AG20443 (cell line): ENCODE results near the gene BMP10.

ENCODE experiments used
- DNase-seq: peaks from one replicate; pipeline ENCODE4 v3.0.0; 2012; ENCODE audit warnings: low spot score, mixed read lengths

The BMP10 gene, protein sequence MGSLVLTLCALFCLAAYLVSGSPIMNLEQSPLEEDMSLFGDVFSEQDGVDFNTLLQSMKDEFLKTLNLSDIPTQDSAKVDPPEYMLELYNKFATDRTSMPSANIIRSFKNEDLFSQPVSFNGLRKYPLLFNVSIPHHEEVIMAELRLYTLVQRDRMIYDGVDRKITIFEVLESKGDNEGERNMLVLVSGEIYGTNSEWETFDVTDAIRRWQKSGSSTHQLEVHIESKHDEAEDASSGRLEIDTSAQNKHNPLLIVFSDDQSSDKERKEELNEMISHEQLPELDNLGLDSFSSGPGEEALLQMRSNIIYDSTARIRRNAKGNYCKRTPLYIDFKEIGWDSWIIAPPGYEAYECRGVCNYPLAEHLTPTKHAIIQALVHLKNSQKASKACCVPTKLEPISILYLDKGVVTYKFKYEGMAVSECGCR

GRCh38 chr2:68871159-68871764 lies at the start of gene BMP10:
TSS of gene BMP10 (minus strand) at chr2:68871397. CDS start at chr2:68871358, 39 bp downstream.
- no peak for DNase-seq

DNA sequence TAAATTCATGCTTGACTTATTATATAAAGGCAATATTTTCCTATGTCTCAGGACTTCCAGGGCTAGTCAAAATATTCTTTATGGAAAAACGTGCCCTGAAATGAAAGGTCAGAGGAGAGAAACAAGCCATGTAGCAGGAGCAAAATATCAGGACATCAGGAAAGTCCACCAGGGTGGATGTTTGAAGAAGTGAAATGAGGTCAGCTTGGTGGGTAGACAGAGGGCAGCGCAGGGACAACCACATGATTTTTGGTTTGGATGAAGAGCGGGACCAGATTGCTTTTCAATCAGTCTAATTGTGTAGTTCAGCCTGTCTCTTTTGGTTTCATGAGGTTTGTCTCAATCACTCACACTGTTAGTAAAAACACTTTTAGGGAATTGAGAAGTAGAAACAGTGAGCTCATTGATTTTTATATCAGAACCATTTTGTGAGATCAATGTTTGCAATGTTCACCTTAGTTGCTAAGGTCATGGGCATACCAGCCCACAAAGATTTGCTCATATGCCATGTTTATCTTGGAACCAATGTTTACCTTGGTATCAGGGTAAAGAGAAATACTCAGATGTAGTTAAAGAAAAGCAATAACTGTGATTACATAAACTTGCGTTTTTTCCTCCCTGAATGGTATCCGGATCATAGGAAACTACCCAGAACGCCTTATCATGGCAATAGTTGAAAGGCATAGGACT lies 49.4 kb upstream of the BMP10 start:
- no peak for DNase-seq

GRCh38 chr2:68918497-68918896 lies 47.3 kb upstream of the BMP10 start:
- DNase-seq: peak; percentile 2

- peak; percentile 1 for DNase-seq
Observed at GRCh38 chr2:68917034-68917718, 46.0 kb upstream of the BMP10 start.

DNA sequence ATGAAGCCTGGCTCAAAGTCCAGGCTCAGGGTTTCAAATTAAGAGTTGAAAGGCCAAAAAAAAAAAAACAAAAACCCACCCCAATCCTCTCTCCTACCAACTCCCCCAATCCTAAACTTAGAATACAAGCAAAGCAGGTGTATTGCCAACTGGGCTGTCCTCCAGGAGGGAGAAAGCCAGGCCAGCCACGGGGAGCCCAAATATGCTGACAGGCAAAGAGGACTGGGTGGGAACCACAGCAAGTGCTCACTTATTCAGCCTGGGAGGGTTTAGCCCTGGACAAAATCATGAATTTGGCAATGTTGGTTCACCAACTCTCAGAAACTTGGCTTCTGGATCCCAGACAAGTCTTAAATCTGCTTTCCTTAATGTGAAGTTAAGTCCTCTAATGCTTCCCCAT lies 45.0 kb upstream of the BMP10 start:
- DNase-seq: no peak

GRCh38 chr2:68915393-68915792 lies 44.2 kb upstream of the BMP10 start:
- DNase-seq: no peak

- DNase-seq: no peak
Observed at GRCh38 chr2:68913359-68913758, 42.2 kb upstream of the BMP10 start.

DNA sequence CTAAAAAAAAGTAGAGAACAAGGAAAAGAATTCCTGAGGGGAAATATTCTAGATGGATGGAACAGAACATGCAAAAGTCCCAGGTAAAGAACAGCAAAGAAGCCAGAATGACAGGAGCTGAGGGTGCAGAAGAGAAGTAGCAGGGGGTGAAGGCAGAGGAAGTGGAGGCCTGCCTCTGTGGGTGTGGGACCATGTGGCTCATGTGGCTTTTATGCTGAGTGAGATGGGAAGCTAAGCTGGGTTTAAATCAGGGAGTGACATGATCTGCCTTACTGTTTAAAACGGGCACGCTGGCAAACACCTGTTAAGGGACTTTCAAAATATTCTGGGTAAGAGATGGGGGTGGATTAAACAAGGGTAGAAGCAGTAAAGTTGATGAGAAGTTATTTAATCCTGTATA lies 41.5 kb upstream of the BMP10 start:
- no peak for DNase-seq

DNA sequence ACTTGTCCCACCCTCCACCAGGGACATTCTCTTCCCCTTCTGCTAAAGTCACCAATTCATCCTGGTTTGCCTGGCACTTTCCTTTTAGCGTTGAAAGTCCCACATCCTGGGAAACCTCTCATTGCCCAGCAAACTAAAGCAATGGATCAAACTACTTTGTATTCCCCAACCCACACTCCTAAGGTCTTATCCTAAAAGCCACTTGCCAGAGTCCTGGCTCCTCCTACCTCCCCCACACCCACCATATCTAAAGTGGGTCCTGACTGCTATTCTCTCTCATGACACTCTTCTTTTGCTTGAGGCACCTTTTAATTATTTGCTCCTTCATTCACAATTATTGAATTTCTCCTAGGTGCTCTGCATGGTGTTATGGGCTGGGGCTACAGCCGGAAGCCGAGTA lies 40.9 kb upstream of the BMP10 start:
- DNase-seq: no peak

GRCh38 chr2:68911709-68912108 lies 40.5 kb upstream of the BMP10 start:
- no peak for DNase-seq

- DNase-seq: no peak
Observed at GRCh38 chr2:68911246-68911645, 40.0 kb upstream of the BMP10 start.

GRCh38 chr2:68909793-68910674 lies 38.8 kb upstream of the BMP10 start:
- peak; percentile 74 for DNase-seq

GRCh38 chr2:68908392-68908970 lies 37.3 kb upstream of the BMP10 start:
- DNase-seq: peak; percentile 83

GRCh38 chr2:68907920-68908253 lies 36.7 kb upstream of the BMP10 start:
- no peak for DNase-seq

DNA sequence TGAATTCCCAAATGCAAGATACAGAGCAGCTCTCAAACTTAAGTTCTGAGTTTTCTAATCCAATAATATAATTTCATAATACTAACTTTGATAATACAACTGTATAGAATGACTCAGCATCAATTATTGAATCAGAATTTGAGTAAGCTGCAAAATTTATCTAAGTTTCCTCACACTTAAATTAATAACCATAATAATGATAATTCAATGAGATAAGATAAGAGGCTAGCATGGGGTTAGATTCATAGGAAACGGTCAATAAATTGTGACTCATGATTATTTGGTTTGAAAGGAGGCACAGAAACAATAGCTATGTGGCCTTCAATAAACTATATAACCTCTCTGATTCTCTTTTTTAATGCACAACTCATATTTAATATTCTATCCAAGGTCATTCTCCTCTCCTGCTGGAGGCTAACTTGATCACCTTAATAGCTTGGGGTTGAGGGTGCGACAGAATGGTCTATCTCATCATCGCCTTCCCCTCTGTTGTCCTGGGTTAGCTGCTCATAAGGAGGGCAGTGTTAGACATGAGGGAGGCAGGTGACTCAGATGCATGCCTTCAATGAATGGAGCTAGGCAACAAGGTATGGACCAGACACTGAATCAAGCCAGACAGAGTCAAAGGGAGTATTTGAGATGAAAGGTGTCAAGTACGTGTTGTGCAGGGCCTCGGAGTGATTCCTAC lies 36.2 kb upstream of the BMP10 start:
- no peak for DNase-seq

DNA sequence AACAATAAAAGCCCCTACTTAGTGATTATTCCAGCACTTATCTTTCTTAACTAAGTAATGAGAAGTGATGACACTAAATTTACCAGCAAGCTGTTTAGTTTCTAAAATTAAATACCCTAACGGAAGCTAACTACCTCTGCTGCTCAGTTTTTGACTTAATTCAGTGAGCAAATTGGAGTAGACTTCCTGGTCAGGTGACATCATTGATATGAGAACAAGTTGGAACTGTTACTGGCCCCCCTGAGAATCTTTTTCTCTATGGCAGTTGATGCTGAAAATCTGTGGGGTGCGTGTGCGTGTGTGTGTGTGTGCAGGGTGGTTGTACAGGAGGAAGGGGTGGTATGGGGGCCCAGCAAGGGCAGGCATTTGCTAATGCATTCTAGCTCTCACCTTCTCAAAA lies 35.5 kb upstream of the BMP10 start:
- DNase-seq: no peak

DNA sequence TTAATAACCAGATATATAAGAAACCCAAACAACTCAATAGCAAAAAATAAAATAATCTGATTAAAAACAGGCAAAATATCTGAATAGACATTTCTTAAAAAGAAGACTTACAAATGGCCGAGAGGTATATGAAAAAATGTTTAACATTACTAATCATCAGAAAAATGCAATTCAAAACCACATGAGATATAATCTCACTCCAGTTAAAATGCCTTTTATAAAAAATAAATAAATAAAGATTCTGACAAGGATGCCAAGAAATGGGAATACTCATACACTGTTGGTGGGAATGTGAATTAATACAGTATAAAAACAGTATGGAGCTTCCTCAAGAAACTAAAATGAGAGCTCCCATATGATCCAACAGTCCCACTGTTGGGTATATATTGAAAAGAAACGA lies 33.9 kb upstream of the BMP10 start:
- no peak for DNase-seq

- DNase-seq: no peak
Observed at GRCh38 chr2:68901561-68901960, 30.4 kb upstream of the BMP10 start.

GRCh38 chr2:68901199-68901514 lies 30.0 kb upstream of the BMP10 start:
- no peak for DNase-seq

GRCh38 chr2:68900496-68901198 lies 29.4 kb upstream of the BMP10 start:
- DNase-seq: no peak
